ENCODE data around the gene OTOP1.
"Not testable (repeated sequence)": the region's sequence is repeated elsewhere in the genome, so short reads cannot be mapped to it uniquely, and the experiment has no call there.

The OTOP1 gene

GRCh38 chr4:4160956-4161665, 65.6 kb downstream of the OTOP1 start:
- not testable (repeated sequence) for DNase-seq

GRCh38 chr4:4145622-4146021, 81.1 kb downstream of the OTOP1 start:
- DNase-seq, result not testable (repeated sequence)

- not testable (repeated sequence) for DNase-seq
Measured at GRCh38 chr4:4143376-4143775, 83.4 kb downstream of the OTOP1 start.

GRCh38 chr4:4142679-4143078, 84.0 kb downstream of the OTOP1 start:
- not testable (repeated sequence) for DNase-seq

- DNase-seq, result not testable (repeated sequence)
Measured at GRCh38 chr4:4141186-4141585, 85.5 kb downstream of the OTOP1 start.

All from NCI-H2081 (cell line).